KMS-11 (cell line): ENCODE results near the gene C14orf119.
A peak's percentile ranks its signal among the peaks of the same experiment; 100 is the strongest.

ENCODE experiments used
- H2AFZ ChIP-seq: fragments of 200-600 bp; sonication (generic); 2 replicates; pipeline ENCODE4 v1.6.1; 2016; ENCODE audit warnings: antibody characterized with exemption, mixed run types, low read depth
- H3K27ac ChIP-seq: fragments of 200-600 bp; sonication (generic); 2 replicates; pipeline ENCODE4 v1.6.1; 2016; ENCODE audit warnings: mild to moderate bottlenecking, mixed run types
- H3K27me3 ChIP-seq: fragments of 200-600 bp; sonication (generic); 2 replicates; pipeline ENCODE4 v1.6.1; 2017; ENCODE audit warnings: mild to moderate bottlenecking, low read depth, mixed run types, moderate library complexity; ENCODE audit not compliant: insufficient read depth
- H3K36me3 ChIP-seq: fragments of 200-600 bp; sonication (generic); 2 replicates; pipeline ENCODE4 v1.6.1; 2017; ENCODE audit warnings: mild to moderate bottlenecking, mixed run types; ENCODE audit not compliant: insufficient read depth
- H3K4me1 ChIP-seq: fragments of 200-600 bp; sonication (generic); 2 replicates; pipeline ENCODE4 v1.6.1; 2016; ENCODE audit warnings: mild to moderate bottlenecking, low read depth, mixed run types; ENCODE audit not compliant: poor library complexity, severe bottlenecking
- H3K4me2 ChIP-seq: fragments of 200-600 bp; sonication (generic); 2 replicates; pipeline ENCODE4 v1.7.0; 2016; ENCODE audit warnings: mild to moderate bottlenecking, mixed run types
- H3K4me3 ChIP-seq: fragments of 200-600 bp; sonication (generic); IDR thresholded peaks from 2 replicates; pipeline ENCODE4 v1.6.1; 2017; ENCODE audit warnings: low read depth, low read length, mixed read lengths; ENCODE audit not compliant: insufficient read depth
- H3K79me2 ChIP-seq: fragments of 200-600 bp; sonication (generic); 2 replicates; pipeline ENCODE4 v1.6.1; 2016; ENCODE audit warnings: low read depth, mixed run types; ENCODE audit not compliant: insufficient read depth
- H3K9ac ChIP-seq: fragments of 200-600 bp; sonication (generic); 2 replicates; pipeline ENCODE4 v1.6.1; 2016; ENCODE audit warnings: mild to moderate bottlenecking, mixed run types
- H4K20me1 ChIP-seq: fragments of 200-600 bp; sonication (generic); 2 replicates; pipeline ENCODE4 v1.6.1; 2016; ENCODE audit warnings: mild to moderate bottlenecking, mixed run types; ENCODE audit not compliant: insufficient read depth
- CTCF ChIP-seq: fragments of 200-600 bp; sonication (generic); conservative IDR thresholded peaks from 2 replicates; pipeline ENCODE4 v1.6.1; 2017; ENCODE audit warnings: low read depth, mild to moderate bottlenecking, antibody characterized with exemption, low read length, moderate library complexity, mixed read lengths

The C14orf119 gene

GRCh38 chr14:23095196-23096108, at the start of gene C14orf119:
TSS of gene C14orf119 (plus strand) at chr14:23095505. CDS start at chr14:23097659, 2,154 bp downstream.
- TF ChIP-seq CTCF = no peak
- H3K4me3 ChIP-seq = no peak within 1 kb of the TSS
- no peaks in the 10 kb centered on the region for H3K36me3 ChIP-seq
- no peaks in the 10 kb centered on the region for H4K20me1 ChIP-seq
- peak within 1 kb of the TSS; percentile 86 for H3K9ac ChIP-seq
- H3K4me2 ChIP-seq = peak within 1 kb of the TSS; percentile 87
- H3K79me2 ChIP-seq = peaks cover 44% of the 10 kb centered on the region
- H2AFZ ChIP-seq = peak within 1 kb of the TSS; percentile 55
- peaks cover 17% of the 10 kb centered on the region for H3K4me1 ChIP-seq
- peak within 1 kb of the TSS; percentile 82 for H3K27ac ChIP-seq
- no peaks in the 10 kb centered on the region for H3K27me3 ChIP-seq

- Histone ChIP-seq H4K20me1 (no peaks in the 10 kb centered on the region), H3K4me1 (no peaks in the 10 kb centered on the region), H3K27ac (no peak overlapping the region), H3K79me2 (no peaks in the 10 kb centered on the region), H3K27me3 (no peaks in the 10 kb centered on the region), H3K9ac (no peak overlapping the region), H3K4me2 (no peak overlapping the region), H3K36me3 (no peaks in the 10 kb centered on the region), H2AFZ (no peak overlapping the region), H3K4me3 (no peak overlapping the region)
- no peak for TF ChIP-seq CTCF
Measured at GRCh38 chr14:23047034-23047634, 48.2 kb upstream of the C14orf119 start.

GRCh38 chr14:23047751-23048693, 47.3 kb upstream of the C14orf119 start:
- Histone ChIP-seq H3K4me3 (no peak overlapping the region), H3K27ac (no peak overlapping the region), H2AFZ (no peak overlapping the region), H3K36me3 (no peaks in the 10 kb centered on the region), H3K79me2 (no peaks in the 10 kb centered on the region), H3K9ac (no peak overlapping the region), H3K4me1 (no peaks in the 10 kb centered on the region), H4K20me1 (no peaks in the 10 kb centered on the region), H3K4me2 (no peak overlapping the region), H3K27me3 (no peaks in the 10 kb centered on the region)
- TF ChIP-seq CTCF = no peak

GRCh38 chr14:23049011-23049410, 46.3 kb upstream of the C14orf119 start:
- no peaks in the 10 kb centered on the region for H3K27me3 ChIP-seq
- no peak for TF ChIP-seq CTCF
- H4K20me1 ChIP-seq = no peaks in the 10 kb centered on the region
- H3K4me1 ChIP-seq = no peaks in the 10 kb centered on the region
- no peaks in the 10 kb centered on the region for H3K79me2 ChIP-seq
- H3K4me2 ChIP-seq = no peak overlapping the region
- no peaks in the 10 kb centered on the region for H3K36me3 ChIP-seq
- no peak overlapping the region for H3K4me3 ChIP-seq
- H3K27ac ChIP-seq = no peak overlapping the region
- no peak overlapping the region for H3K9ac ChIP-seq
- H2AFZ ChIP-seq = no peak overlapping the region
